AG04450 (cell line): ENCODE measurements around the gene PAX7. TPM values are rescaled to one million over a fixed set of nuclear protein-coding genes. Genes with fewer than 3 reads are reported as not detected.
"Not testable (repeated sequence)": the region's sequence is repeated elsewhere in the genome, so short reads cannot be mapped to it uniquely, and the experiment has no call there.

Experiments used
- CTCF ChIA-PET: fragments of 300-600, 350-600 bp; formaldehyde crosslinking; extraction: SDS; loops from one replicate; lab custom pipeline; 2022; ENCODE audit warnings: antibody characterized with exemption, inconsistent platforms; lab: Charles Lee
- POLR2A ChIA-PET: fragments of 350-600 bp; formaldehyde crosslinking; extraction: SDS; loops from one replicate; lab custom pipeline; 2021; ENCODE audit warnings: antibody characterized with exemption, inconsistent platforms; lab: Yijun Ruan, JAX
- DNase-seq: peaks from one replicate; pipeline ENCODE4 v3.0.0-alpha.2; 2011; ENCODE audit warnings: low read depth, low spot score
- H3K27ac ChIP-seq: one replicate; pipeline ENCODE4 v1.5.1; 2012; ENCODE audit warnings: low read depth, low read length, control low read depth
- H3K27me3 ChIP-seq: one replicate; pipeline ENCODE4 v1.6.0; 2012; ENCODE audit warnings: low read length; ENCODE audit not compliant: control insufficient read depth, insufficient read depth
- H3K4me3 ChIP-seq: 2 replicates; pipeline ENCODE4 v1.5.1; 2011; ENCODE audit warnings: mild to moderate bottlenecking, low read depth, low read length, control low read depth
- H3K9me3 ChIP-seq: 2 replicates; pipeline ENCODE4 v1.5.1; 2012; ENCODE audit warnings: low read length; ENCODE audit not compliant: control insufficient read depth, insufficient read depth
- polyA plus RNA-seq: library from polyadenylated mRNA; depleted of rRNA; stranded (reverse); fragments of >200 nt; gene quantifications from 2 replicates; pipeline ENCODE4 v1.2.3, GENCODE V29; 2011
- TF ChIP-seq, protein P1 (sequence below): IDR thresholded peaks from 2 replicates; pipeline ENCODE4 v1.5.1; 2011; ENCODE audit warnings: low read depth, low read length, control low read depth, inconsistent platforms

PAX7 gene
- polyA plus RNA-seq, 1 experiment: not detected

- no peak for DNase-seq
- no peak overlapping the region for H3K27ac ChIP-seq
- no peaks in the 10 kb centered on the region for H3K27me3 ChIP-seq
- TF ChIP-seq, protein P1, sequence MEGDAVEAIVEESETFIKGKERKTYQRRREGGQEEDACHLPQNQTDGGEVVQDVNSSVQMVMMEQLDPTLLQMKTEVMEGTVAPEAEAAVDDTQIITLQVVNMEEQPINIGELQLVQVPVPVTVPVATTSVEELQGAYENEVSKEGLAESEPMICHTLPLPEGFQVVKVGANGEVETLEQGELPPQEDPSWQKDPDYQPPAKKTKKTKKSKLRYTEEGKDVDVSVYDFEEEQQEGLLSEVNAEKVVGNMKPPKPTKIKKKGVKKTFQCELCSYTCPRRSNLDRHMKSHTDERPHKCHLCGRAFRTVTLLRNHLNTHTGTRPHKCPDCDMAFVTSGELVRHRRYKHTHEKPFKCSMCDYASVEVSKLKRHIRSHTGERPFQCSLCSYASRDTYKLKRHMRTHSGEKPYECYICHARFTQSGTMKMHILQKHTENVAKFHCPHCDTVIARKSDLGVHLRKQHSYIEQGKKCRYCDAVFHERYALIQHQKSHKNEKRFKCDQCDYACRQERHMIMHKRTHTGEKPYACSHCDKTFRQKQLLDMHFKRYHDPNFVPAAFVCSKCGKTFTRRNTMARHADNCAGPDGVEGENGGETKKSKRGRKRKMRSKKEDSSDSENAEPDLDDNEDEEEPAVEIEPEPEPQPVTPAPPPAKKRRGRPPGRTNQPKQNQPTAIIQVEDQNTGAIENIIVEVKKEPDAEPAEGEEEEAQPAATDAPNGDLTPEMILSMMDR: no peak
- CTCF ChIA-PET: no interaction called here
- no peaks in the 10 kb centered on the region for H3K9me3 ChIP-seq
- POLR2A ChIA-PET: no interaction called here
- H3K4me3 ChIP-seq: no peak overlapping the region
These were observed 53.7 kb downstream of the PAX7 start for GRCh38 chr1:18684303-18684702.

- TF ChIP-seq, protein P1: no peak
- Histone ChIP-seq H3K27ac (no peak overlapping the region), H3K9me3 (no peaks in the 10 kb centered on the region), H3K27me3 (no peaks in the 10 kb centered on the region), H3K4me3 (no peak overlapping the region)
- DNase-seq: no peak
- ChIA-PET POLR2A (no interaction called here), CTCF (no interaction called here)
These were observed 55.9 kb downstream of the PAX7 start for GRCh38 chr1:18686540-18686939.

DNA sequence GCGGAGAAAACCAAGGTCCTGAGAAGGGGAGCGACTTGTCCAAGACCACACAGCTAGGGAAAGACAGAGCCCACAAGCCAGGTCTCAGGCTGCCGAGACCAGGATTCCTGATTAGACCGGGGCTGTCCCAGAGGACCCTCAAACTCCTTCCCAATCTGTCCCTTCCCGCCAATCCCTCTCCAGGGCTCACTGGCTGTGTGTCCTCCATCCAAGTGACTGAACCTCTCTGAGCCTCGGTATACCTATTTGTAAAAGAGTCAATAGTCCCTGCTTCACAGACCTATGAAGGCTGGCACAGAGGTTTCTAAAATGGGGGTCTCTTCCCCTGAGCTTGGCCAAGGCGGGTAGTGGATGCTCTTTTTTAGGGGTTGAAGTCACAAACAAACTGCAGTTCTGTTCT lies 56.6 kb downstream of the PAX7 start:
- ChIA-PET CTCF (no interaction called here), POLR2A (no interaction called here)
- H3K9me3 ChIP-seq: no peaks in the 10 kb centered on the region
- TF ChIP-seq, protein P1: no peak
- no peak overlapping the region for H3K4me3 ChIP-seq
- no peak overlapping the region for H3K27ac ChIP-seq
- no peak for DNase-seq
- H3K27me3 ChIP-seq: no peaks in the 10 kb centered on the region

DNA sequence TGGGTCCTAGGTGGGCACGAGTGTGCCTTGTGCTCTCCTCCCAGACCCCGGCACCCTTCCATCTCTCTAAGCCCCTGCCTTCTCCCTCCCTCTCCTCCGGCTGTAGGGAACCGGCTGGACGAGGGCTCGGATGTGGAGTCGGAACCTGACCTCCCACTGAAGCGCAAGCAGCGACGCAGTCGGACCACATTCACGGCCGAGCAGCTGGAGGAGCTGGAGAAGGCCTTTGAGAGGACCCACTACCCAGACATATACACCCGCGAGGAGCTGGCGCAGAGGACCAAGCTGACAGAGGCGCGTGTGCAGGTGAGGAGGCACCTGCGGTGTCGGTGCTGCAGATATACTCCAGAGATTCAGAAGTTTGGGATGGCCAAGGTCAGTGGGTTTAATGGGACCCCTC lies 61.0 kb downstream of the PAX7 start:
- POLR2A ChIA-PET: no interaction called here
- TF ChIP-seq, protein P1: no peak
- no peaks in the 10 kb centered on the region for H3K9me3 ChIP-seq
- H3K27ac ChIP-seq: no peak overlapping the region
- DNase-seq: no peak
- H3K27me3 ChIP-seq: no peaks in the 10 kb centered on the region
- no peak overlapping the region for H3K4me3 ChIP-seq
- CTCF ChIA-PET: no interaction called here

- POLR2A ChIA-PET: no interaction called here
- no peaks in the 10 kb centered on the region for H3K9me3 ChIP-seq
- no peak for DNase-seq
- TF ChIP-seq, protein P1: no peak
- no peak overlapping the region for H3K27ac ChIP-seq
- no peak overlapping the region for H3K4me3 ChIP-seq
- H3K27me3 ChIP-seq: no peaks in the 10 kb centered on the region
- CTCF ChIA-PET: no interaction called here
These were observed 62.8 kb downstream of the PAX7 start for GRCh38 chr1:18693256-18694098.

GRCh38 chr1:18694289-18694688 lies 63.6 kb downstream of the PAX7 start:
- H3K4me3 ChIP-seq, H3K27me3 ChIP-seq, DNase-seq, POLR2A ChIA-PET, H3K9me3 ChIP-seq, H3K27ac ChIP-seq: not testable (repeated sequence)
- CTCF ChIA-PET: interaction anchor here (1.0 kb wide), 1 partner anchor 97 kb away, joined by 3 read pairs; no protein-coding TSS in a partner anchor
